SIG-M5 treated with dmso at 0.1 percent for 504 hours (cell line): ENCODE results near the gene FOXO3.

ENCODE experiments used
- DNase-seq: peaks from one replicate; lab custom pipeline; 2025; ENCODE audit not compliant: unreplicated experiment; lab: John Stamatoyannopoulos, UW

FOXO3 gene

GRCh38 chr6:108594151-108594550, 33.4 kb downstream of the FOXO3 start:
- DNase-seq: no peak

- DNase-seq: no peak
Observed at GRCh38 chr6:108594640-108595039, 33.9 kb downstream of the FOXO3 start.

- no peak for DNase-seq
Observed at GRCh38 chr6:108596956-108597355, 36.2 kb downstream of the FOXO3 start.

- no peak for DNase-seq
Observed at GRCh38 chr6:108597572-108598304, 37.0 kb downstream of the FOXO3 start.

GRCh38 chr6:108598305-108598863, 37.7 kb downstream of the FOXO3 start:
- DNase-seq: peak; percentile 14

GRCh38 chr6:108604156-108604555, 43.4 kb downstream of the FOXO3 start:
- no peak for DNase-seq

- no peak for DNase-seq
Observed at GRCh38 chr6:108606250-108606690, 45.6 kb downstream of the FOXO3 start.

GRCh38 chr6:108608453-108609275, 47.9 kb downstream of the FOXO3 start:
- DNase-seq: no peak

- no peak for DNase-seq
Observed at GRCh38 chr6:108609276-108609769, 48.6 kb downstream of the FOXO3 start.

GRCh38 chr6:108610270-108610839, 49.6 kb downstream of the FOXO3 start:
- DNase-seq: no peak

GRCh38 chr6:108610957-108611586, 50.4 kb downstream of the FOXO3 start:
- no peak for DNase-seq

GRCh38 chr6:108612852-108613251, 52.1 kb downstream of the FOXO3 start:
- no peak for DNase-seq

GRCh38 chr6:108616544-108616943, 55.8 kb downstream of the FOXO3 start:
- peak; percentile 17 for DNase-seq

GRCh38 chr6:108616973-108617372, 56.3 kb downstream of the FOXO3 start:
- DNase-seq: peak; percentile 28

GRCh38 chr6:108618623-108619152, 58.0 kb downstream of the FOXO3 start:
- no peak for DNase-seq

GRCh38 chr6:108619431-108620197, 58.9 kb downstream of the FOXO3 start:
- DNase-seq: no peak

- no peak for DNase-seq
Observed at GRCh38 chr6:108621117-108621516, 60.4 kb downstream of the FOXO3 start.

- peak; percentile 84 for DNase-seq
Observed at GRCh38 chr6:108622641-108623298, 62.1 kb downstream of the FOXO3 start.

- DNase-seq: no peak
Observed at GRCh38 chr6:108623995-108624394, 63.3 kb downstream of the FOXO3 start.
